IPS-11a (cell line): Measurements from ENCODE around the gene RPS6KA3.
"Not testable (repeated sequence)": the region's sequence is repeated elsewhere in the genome, so short reads cannot be mapped to it uniquely, and the experiment has no call there.

Experiments used
- H3K4me3 ChIP-seq: one replicate; pipeline ENCODE4 v1.5.1; 2013; ENCODE audit warnings: low read depth, low read length, control low read depth

RPS6KA3 gene

DNA sequence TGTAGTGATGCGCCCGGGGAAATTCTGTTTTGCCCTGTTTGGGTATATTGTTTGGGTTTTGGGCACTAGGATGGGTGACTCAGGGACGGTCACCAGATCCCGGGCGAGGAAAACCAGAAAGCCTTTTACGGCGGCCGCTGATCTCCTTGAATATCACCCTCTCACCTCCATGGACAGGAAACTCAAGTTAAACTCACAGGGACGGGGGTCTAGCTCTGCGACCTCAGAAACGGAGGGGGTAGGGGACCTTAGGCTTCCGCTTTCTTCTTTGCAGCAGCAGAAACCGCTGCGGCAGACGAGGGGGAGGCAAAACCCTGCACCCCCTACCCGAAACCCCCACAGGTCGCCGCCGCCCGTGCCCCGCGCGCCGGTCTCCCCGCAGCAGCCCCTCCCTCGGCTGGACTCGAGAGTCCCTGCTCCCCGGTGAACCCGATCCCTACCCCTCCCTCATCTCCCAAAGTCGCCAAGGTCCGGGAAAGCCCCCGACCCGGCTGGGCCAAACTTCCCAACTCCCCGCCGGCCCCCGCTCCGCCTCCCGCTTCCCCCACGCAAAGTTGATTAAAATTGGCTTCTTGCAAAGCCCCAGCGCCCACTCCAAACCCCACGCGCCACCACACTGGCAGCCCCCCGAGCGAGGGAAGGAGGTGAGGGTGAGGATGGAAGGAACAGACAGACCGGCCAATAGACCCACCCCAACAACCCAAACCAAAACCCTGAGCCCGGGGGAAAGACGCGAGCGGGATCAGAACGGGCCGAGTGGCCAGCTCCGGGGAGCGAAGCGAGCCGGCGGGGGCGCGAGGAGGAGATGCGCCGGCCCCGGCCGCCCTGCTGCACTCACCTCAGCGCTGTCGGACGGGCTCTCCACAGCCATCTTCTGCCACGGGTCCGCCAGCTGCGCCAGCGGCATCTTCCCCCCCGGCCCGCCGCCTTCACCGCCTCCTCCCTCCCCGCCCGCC, 705 bp downstream of the RPS6KA3 start:
- H3K4me3 ChIP-seq = peak overlapping the region; percentile 58

DNA sequence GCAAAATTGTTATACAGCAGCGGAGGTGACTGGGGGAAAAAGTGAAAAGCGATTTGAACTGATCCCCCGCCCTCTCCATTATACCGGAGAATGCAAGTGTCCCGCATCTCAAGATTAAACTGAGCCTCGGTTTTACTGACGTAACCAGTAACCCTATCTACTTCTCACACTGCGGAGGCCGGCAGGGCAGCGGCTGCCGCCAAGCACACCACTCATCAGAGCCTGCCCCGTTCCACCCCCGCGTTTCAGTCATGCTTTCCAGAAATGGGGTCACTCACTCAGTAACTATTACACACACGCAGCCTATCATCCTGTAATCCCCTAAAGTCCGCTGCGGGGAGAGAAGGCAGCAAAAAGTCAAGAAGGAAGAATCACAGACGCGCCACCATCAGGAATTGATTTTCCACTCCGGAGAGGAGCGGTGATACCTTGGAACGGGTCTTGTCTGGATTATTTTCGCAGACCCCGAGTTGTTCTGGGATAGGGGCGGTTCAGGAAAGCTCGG, 1.4 kb downstream of the RPS6KA3 start:
- H3K4me3 ChIP-seq = peak overlapping the region; percentile 58

- no peak overlapping the region for H3K4me3 ChIP-seq
Measured at GRCh38 chrX:20263474-20263873, 3.2 kb downstream of the RPS6KA3 start.

DNA sequence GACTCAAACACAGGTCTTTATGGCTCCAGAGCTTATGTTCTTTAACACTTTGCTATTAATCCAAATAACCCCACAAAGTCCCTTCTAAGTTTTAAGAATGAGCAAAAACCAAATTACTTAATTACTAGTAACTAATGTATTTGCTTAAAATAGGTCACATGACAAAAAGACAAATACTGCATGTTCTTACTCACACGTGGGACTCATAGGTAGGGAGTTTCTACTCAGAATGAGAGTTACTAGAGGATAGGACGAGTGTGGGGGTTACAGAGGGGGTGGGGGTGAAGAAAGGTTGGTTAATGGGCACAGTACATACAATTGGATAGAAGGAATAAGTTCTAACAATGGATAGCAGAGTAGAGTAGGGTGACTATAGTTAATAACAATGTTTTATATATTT, 5.8 kb downstream of the RPS6KA3 start:
- H3K4me3 ChIP-seq = no peak overlapping the region

- H3K4me3 ChIP-seq = no peak overlapping the region
Measured at GRCh38 chrX:20254712-20255299, 11.9 kb downstream of the RPS6KA3 start.

GRCh38 chrX:20253232-20253543, 13.5 kb downstream of the RPS6KA3 start:
- H3K4me3 ChIP-seq = no peak overlapping the region

- no peak overlapping the region for H3K4me3 ChIP-seq
Measured at GRCh38 chrX:20252381-20253231, 14.1 kb downstream of the RPS6KA3 start.

- H3K4me3 ChIP-seq = no peak overlapping the region
Measured at GRCh38 chrX:20251691-20252090, 15.0 kb downstream of the RPS6KA3 start.

DNA sequence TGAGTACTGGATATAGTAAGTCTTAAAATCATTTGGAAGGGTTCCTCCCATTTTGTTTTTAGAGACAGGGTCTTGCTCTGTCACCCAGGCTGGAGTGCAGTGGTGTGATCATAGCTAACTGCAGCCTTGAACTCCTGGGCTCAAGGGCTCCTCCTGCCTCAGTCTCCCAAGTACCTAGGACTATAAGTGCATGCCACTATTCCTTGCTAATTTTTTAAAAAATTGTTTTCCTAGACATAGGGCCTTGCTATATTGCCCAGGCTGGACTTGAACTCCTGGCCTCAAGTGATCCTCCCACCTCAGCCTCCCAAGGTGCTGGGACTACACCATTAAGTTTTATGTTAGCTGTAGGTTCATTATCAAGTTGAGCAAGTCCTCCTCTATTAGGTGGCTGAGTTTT, 16.6 kb downstream of the RPS6KA3 start:
- H3K4me3 ChIP-seq = not testable (repeated sequence)

DNA sequence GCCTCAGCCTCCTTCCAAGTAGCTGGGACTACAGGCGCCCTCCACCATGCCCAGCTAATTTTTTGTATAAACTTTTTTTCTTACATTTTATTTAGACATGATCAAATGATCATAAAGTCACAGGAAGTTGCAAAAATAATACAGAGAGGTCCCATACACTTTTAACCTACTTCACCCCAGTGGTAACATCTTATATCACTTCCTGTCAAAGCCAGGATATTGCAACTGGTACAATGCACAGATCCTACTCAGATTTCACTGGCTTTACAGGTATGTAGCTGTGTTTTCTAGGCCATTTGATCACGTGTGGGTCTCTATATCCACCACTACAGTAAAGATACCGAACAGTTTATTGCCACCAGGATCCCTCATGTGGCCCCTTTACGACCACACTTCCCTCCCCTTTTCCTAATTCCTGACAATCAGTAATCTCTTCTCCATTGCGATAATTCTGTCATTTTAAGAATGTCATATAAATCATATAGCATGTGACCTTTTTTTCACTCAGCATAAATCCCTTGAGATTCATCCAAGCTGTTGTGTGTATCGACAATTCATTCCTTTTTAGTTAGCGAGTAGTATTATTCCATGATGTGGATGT, 18.0 kb downstream of the RPS6KA3 start:
- H3K4me3 ChIP-seq = no peak overlapping the region

DNA sequence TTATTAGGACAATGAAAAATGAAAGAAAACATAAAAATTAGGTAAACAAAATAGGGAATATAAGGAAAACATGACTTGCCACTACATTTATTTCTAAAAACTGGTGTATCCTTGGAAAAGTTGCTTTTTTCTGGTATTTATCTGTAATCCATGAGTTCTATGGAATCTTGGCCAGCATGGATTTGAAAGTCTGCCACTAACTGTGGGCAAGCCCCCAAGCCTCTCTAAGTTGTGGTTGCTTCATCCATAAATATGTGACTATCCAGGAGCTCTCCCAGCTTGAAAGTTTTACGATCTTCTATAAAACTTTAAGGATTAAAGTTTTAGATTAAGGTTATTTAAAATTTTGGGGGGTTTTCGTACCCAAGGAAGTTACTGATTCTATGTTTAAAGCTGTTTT, 21.8 kb downstream of the RPS6KA3 start:
- H3K4me3 ChIP-seq = no peak overlapping the region

DNA sequence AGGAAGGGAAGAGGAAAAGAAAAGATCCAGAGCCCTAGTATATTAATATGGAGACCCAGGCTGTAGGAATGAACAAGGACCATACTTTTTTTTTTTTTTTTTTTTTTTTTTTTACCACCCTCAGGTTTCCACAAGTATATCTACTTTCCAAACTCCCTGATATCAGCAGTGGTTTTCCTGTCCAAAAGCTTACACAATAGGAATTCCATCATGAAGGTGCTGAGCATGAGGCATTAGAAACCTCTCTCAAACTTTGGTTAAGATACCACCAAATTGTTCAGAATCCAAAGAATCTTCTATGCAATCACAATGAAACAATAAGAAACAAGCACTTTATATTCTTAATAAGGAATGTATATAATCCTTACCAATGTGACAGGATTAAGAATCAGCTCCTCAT, 26.5 kb downstream of the RPS6KA3 start:
- no peak overlapping the region for H3K4me3 ChIP-seq

DNA sequence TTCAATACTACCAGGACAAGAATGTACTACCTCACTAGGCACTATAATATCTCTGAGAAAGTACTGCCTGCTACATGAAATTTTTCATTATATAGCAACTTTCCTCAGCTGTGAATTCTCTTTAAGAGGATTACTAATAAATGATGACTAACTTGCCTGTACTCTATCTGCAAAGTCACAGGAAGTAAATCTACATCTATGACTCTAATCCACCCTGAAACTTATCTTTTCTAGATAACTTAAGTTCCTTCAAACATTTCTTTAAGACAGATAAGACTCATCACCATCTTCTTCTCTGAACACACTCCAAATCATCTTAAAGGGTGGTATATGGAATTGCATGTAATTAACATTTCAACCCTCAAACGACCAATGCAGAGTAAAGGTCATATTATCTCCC, 28.8 kb downstream of the RPS6KA3 start:
- no peak overlapping the region for H3K4me3 ChIP-seq

DNA sequence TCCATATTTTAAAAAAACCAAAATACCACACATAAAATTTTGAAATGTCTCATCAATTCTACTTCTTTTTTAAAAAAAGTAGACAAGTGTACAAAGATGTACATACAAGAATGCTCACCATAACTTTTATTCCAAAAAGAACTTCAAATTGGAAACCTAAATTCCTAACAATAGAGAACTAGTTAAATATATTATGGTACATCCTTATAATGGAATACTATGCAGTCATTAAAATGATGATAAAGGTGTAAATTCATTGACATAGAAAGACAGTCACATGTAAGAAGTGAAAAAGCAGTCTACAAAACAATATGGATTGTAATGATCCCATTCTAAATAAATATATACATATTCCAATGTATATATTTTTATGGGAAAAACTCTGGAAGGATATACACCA, 31.0 kb downstream of the RPS6KA3 start:
- H3K4me3 ChIP-seq = no peak overlapping the region

DNA sequence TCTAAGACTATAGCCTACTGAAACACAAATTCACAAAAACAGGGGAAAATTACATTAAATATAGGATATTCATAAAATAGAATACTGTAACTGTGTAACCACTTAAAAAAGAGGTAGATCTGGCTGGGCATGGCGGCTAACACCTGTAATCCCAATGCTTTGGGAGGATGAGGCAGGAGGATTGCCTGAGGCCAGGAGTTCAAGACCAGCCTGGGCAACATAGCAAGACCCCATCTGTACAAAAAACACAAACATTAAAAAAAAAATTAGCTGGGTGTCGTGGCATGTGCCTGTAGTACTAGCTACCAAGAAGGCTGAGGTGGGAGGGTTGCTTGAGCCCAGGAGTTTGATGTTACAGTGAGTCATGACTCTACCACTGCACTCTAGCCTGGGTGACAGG, 33.4 kb downstream of the RPS6KA3 start:
- H3K4me3 ChIP-seq = no peak overlapping the region

DNA sequence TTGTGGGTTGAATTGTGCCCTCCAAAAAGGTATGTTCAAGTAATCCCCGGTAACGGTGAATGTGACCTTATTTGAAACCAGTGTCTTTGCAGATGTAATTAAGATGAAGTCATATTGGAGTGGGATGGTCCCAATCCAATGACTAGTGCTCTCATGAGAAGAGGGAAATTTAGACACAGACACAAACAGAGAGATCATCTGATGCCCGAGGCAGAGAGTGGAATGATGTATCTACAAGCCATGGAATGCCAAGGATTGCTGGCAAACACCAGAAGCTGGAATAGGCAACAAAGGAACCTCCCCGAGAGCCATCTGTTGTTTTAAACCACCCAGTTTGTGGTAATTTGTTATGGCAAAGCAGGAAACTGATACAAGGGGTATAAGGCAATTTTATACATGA, 35.1 kb downstream of the RPS6KA3 start:
- no peak overlapping the region for H3K4me3 ChIP-seq

GRCh38 chrX:20230406-20230805, 36.3 kb downstream of the RPS6KA3 start:
- no peak overlapping the region for H3K4me3 ChIP-seq

GRCh38 chrX:20229155-20229554, 37.6 kb downstream of the RPS6KA3 start:
- no peak overlapping the region for H3K4me3 ChIP-seq

- H3K4me3 ChIP-seq = no peak overlapping the region
Measured at GRCh38 chrX:20228245-20228644, 38.5 kb downstream of the RPS6KA3 start.

DNA sequence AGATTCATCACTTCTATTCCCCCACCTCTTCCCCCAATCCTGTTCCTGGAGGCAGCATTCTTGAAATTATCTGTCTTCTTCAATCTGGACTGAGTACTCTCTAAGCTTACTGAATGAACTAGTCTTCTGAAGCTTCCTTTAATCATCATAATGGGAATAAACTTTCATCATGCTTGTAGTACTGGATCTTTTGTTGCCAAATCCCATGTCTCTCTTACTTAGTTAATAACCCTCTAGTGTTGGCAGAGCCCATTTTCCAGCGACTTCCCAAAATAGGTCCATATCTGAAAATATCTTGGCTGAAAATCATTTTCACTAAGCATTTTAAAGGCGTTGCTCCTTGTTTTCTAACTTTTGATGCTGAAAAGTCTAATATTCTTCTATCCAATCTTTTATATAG, 39.6 kb downstream of the RPS6KA3 start:
- H3K4me3 ChIP-seq = no peak overlapping the region

DNA sequence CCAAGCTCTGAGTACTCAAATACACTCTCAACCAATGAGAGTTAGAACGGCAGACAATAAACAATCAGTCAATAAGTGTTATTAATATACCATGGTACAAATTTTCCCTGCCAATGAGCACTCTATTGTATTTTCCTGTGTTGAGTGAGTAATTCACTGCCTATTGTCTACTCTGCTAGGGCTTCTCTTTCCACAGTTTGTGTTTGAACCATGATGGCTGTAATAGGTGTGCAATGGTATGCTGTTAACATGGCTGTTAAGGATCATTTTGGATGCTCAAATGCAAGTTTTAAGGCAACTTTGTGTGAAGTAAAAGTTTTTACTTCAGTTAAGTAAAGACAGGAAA, 41.2 kb downstream of the RPS6KA3 start:
- H3K4me3 ChIP-seq = no peak overlapping the region
